PC-9 (cell line): ENCODE measurements around the gene VAC14. TPM values are rescaled to one million over a fixed set of nuclear protein-coding genes. Genes with fewer than 3 reads are reported as not detected.

Experiments used
- BruUV-seq: library from RNA; stranded (reverse); fragments of 400-500 nt; replicated peaks from 2 replicates; lab custom pipeline; 2021; lab: Mats Ljungman, UMichigan
- CTCF ChIA-PET: fragments of 300-600 bp; sonication (Branson Sonifier 250); formaldehyde crosslinking; loops from one replicate; lab custom pipeline; 2022; ENCODE audit warnings: antibody characterized with exemption; lab: Charles Lee
- POLR2A ChIA-PET: fragments of 300-600 bp; sonication (Branson Sonifier 250); formaldehyde crosslinking; loops from one replicate; lab custom pipeline; 2022; ENCODE audit warnings: antibody characterized with exemption; ENCODE audit not compliant: unreplicated experiment; lab: Charles Lee
- DNase-seq, 2 experiments: peaks; one replicate each; pipeline versions ENCODE4 v3.0.0 to v3.0.0-alpha.2; 2015 to 2022; ENCODE audit warnings: mixed read lengths in 1 of 2
- H2AFZ ChIP-seq: fragments of 200-600 bp; sonication (generic); 2 replicates; pipeline ENCODE4 v1.8.1; 2017; ENCODE audit warnings: antibody characterized with exemption
- H3F3A ChIP-seq: fragments of 200-600 bp; sonication (generic); 2 replicates; pipeline ENCODE4 v1.8.1; 2017; ENCODE audit warnings: antibody characterized with exemption, mild to moderate bottlenecking, low read depth; ENCODE audit not compliant: insufficient read depth
- H3K27ac ChIP-seq: fragments of 200-600 bp; sonication (generic); 2 replicates; pipeline ENCODE4 v1.6.1; 2016; ENCODE audit warnings: mixed run types
- H3K27me3 ChIP-seq: fragments of 200-600 bp; sonication (generic); 2 replicates; pipeline ENCODE4 v1.6.1; 2016; ENCODE audit warnings: low read depth, mixed run types; ENCODE audit not compliant: insufficient read depth
- H3K36me3 ChIP-seq: fragments of 200-600 bp; sonication (generic); 2 replicates; pipeline ENCODE4 v1.6.1; 2016; ENCODE audit warnings: low read depth, mixed run types
- H3K4me1 ChIP-seq: fragments of 200-600 bp; sonication (generic); replicated peaks from 2 replicates; pipeline ENCODE4 v1.6.1; 2016; ENCODE audit warnings: mixed run types; ENCODE audit not compliant: insufficient read depth
- H3K4me2 ChIP-seq: fragments of 200-600 bp; sonication (generic); 2 replicates; pipeline ENCODE4 v1.6.1; 2017; ENCODE audit warnings: mixed run types
- H3K4me3 ChIP-seq: fragments of 200-600 bp; sonication (generic); 2 replicates; pipeline ENCODE4 v1.6.1; 2016; ENCODE audit warnings: mixed run types
- H3K79me2 ChIP-seq: fragments of 200-600 bp; sonication (generic); 2 replicates; pipeline ENCODE4 v1.6.1; 2017; ENCODE audit warnings: low read depth, mixed run types
- H3K9me2 ChIP-seq: fragments of 200-600 bp; sonication (generic); 2 replicates; pipeline ENCODE4 v1.8.1; 2017; ENCODE audit warnings: mild to moderate bottlenecking; ENCODE audit not compliant: insufficient read depth
- H3K9me3 ChIP-seq: fragments of 200-600 bp; sonication (generic); 2 replicates; pipeline ENCODE4 v1.8.1; 2016; ENCODE audit warnings: low read depth; ENCODE audit not compliant: insufficient read depth
- H4K20me1 ChIP-seq: fragments of 200-600 bp; sonication (generic); 2 replicates; pipeline ENCODE4 v1.8.1; 2017; ENCODE audit not compliant: insufficient read depth
- CTCF ChIP-seq: fragments of 200-600 bp; sonication (generic); conservative IDR thresholded peaks from 2 replicates; pipeline ENCODE4 v1.6.1; 2017; ENCODE audit warnings: mixed run types, antibody characterized with exemption, mild to moderate bottlenecking, moderate library complexity
- EZH2 ChIP-seq: fragments of 200-600 bp; sonication (generic); IDR thresholded peaks from 2 replicates; pipeline ENCODE4 v1.8.0; 2017; ENCODE audit warnings: antibody characterized with exemption, low read depth
- intact Hi-C: fragments of 100-400 bp; cut with micrococcal nuclease; formaldehyde crosslinking; loops from one replicate; pipeline ENCODE4 v1.10.0; 2022; ENCODE audit not compliant: unreplicated experiment
- total RNA-seq: library from RNA; stranded (reverse); gene quantifications from 2 replicates; pipeline ENCODE4 v1.2.3, GENCODE V29; 2021

Gene VAC14
- total RNA-seq, 1 experiment from 2014 or later = 46.8 TPM

- POLR2A ChIA-PET = no interaction called here
- Histone ChIP-seq H3K4me1 (peaks cover 57% of the 10 kb centered on the region), H3K79me2 (no peaks in the 10 kb centered on the region), H3K27me3 (no peaks in the 10 kb centered on the region), H3K4me3 (no peak overlapping the region), H3K4me2 (peak overlapping the region; percentile 68), H3K27ac (peak overlapping the region; percentile 62), H3F3A (peaks cover 54% of the 10 kb centered on the region), H2AFZ (no peak overlapping the region), H3K9me3 (no peaks in the 10 kb centered on the region), H3K36me3 (no peaks in the 10 kb centered on the region), H4K20me1 (no peaks in the 10 kb centered on the region), H3K9me2 (no peaks in the 10 kb centered on the region)
- no peak for TF ChIP-seq CTCF
- no peak for TF ChIP-seq EZH2
- no TSS peak for BruUV-seq
- intact Hi-C loops = no loop called here
- CTCF ChIA-PET = no interaction called here
- DNase-seq = no peak
Measured at GRCh38 chr16:70692873-70693671, 107.9 kb downstream of the VAC14 start.

- Histone ChIP-seq H4K20me1 (no peaks in the 10 kb centered on the region), H3K36me3 (no peaks in the 10 kb centered on the region), H3F3A (peaks cover 46% of the 10 kb centered on the region), H3K4me2 (0 out of 2 replicates have a peak overlapping the region, but pooled peaks have one; percentile 68), H3K27ac (no peak overlapping the region), H3K9me2 (no peaks in the 10 kb centered on the region), H3K4me1 (peaks cover 52% of the 10 kb centered on the region), H3K27me3 (no peaks in the 10 kb centered on the region), H3K4me3 (no peak overlapping the region), H2AFZ (no peak overlapping the region), H3K79me2 (no peaks in the 10 kb centered on the region), H3K9me3 (no peaks in the 10 kb centered on the region)
- CTCF ChIA-PET = no interaction called here
- intact Hi-C loops = no loop called here
- no peak for TF ChIP-seq CTCF
- TF ChIP-seq EZH2 = no peak
- no TSS peak for BruUV-seq
- DNase-seq = no peak
- POLR2A ChIA-PET = no interaction called here
Measured at GRCh38 chr16:70692130-70692872, 108.7 kb downstream of the VAC14 start.

- CTCF ChIA-PET = no interaction called here
Measured at GRCh38 chr16:70691223-70692129, 109.5 kb downstream of the VAC14 start.

More at GRCh38 chr16:70691223-70692129, 109.5 kb downstream of the VAC14 start:
- H3K4me3 ChIP-seq = no peak overlapping the region
- H3K9me2 ChIP-seq = no peaks in the 10 kb centered on the region
- BruUV-seq = no TSS peak
- DNase-seq = no peak
- no peak overlapping the region for H3K4me2 ChIP-seq
- H3K79me2 ChIP-seq = no peaks in the 10 kb centered on the region
- TF ChIP-seq EZH2 (no peak), CTCF (no peak)
- H2AFZ ChIP-seq = no peak overlapping the region
- peaks cover 52% of the 10 kb centered on the region for H3K4me1 ChIP-seq
- intact Hi-C loops = no loop called here
- no peaks in the 10 kb centered on the region for H3K9me3 ChIP-seq
- H3K27ac ChIP-seq = no peak overlapping the region
- H3F3A ChIP-seq = peaks cover 45% of the 10 kb centered on the region
- H3K36me3 ChIP-seq = no peaks in the 10 kb centered on the region
- H3K27me3 ChIP-seq = no peaks in the 10 kb centered on the region
- POLR2A ChIA-PET = no interaction called here
- H4K20me1 ChIP-seq = no peaks in the 10 kb centered on the region
